GM18519 (cell line): ENCODE data around the gene ZNF296.

Experiments
- ATAC-seq: cut with Tn5 transposase; IDR thresholded peaks from one replicate; pipeline ENCODE4 v1.9.1; 2021; ENCODE audit warnings: mild to moderate bottlenecking, moderate library complexity; ENCODE audit not compliant: unreplicated experiment, low FRiP score

The ZNF296 gene

DNA sequence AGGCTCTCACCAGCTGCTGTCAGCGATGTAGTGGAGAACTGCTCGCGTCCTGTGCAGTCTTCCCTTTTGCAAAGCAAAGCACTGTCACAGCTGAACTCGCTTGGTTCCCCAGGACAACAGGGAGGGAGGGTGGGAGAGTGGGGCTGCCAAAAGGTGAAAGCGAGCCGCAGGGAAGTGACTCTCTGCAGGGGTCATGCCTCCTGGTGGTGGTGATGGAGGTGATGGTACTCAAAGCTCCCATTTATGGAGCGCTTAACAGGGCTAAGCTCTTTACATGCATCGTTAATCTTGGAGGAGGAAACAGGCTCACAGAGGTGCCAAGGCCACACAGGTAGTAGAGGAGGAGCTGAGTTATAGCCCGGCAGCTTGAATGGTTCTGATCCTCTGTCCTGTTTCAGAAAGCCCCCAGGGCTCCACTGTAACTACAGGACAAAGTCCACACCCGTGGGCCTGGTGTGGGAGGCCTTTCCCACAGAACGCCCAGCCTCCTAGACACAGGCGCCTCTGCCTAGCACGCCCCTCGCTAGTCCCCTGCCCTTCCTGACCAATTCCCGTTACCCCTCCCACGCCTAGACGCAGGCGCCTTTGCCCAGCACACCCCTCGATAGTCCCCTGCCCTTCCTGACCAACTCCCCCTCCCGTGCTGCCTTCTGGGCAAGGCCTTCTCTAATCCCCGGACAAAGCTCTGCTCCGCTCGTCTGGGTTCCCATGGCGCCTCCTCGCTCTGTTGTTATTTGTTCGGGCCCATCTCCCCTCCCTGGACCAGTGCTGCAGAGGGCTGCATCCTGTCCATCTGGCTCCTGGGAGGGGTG lies 27.4 kb upstream of the ZNF296 start:
- ATAC-seq, result no peak

DNA sequence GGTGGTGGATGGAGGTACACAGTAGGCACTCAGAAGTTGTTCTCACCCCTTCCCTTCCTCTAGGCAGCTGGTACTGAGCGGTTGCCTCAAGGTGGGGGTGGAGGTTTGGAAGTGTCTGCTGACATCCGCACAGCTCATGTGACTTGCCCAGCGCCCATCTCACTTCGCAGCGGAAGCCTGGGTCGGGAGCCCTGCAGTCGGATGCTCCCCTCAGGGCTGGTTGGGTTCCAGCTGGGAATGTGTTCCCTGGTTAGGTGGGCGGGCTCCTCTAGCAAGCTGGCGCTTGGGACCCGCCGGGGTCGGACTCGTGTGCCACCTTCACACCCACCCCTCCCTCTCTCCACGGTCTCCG lies 26.9 kb upstream of the ZNF296 start:
- no peak for ATAC-seq

GRCh38 chr19:45102481-45102880 lies 26.2 kb upstream of the ZNF296 start:
- ATAC-seq, result no peak

- ATAC-seq, result no peak
These were observed 25.5 kb upstream of the ZNF296 start for GRCh38 chr19:45101806-45102205.

DNA sequence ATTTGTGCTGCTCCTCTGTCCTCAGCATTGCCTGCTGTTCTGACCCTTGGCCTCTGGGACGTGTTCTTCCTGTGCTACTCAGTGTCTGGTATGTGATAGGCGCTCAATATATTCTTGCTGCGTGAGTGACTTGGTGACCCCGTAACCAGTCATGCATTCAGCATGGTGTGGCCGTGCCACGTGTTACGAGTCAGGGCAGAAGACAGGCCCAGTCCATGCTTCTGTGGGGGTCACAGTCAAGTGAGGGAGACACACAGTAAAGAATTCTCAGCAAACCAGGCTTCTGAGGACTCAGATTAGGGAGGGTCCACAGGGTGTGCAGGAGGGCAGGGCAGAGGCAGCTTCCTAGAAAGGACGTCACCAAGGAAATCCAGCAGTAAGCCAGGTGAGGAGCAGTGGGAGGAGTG lies 24.6 kb upstream of the ZNF296 start:
- ATAC-seq, result no peak

GRCh38 chr19:45100201-45100600 lies 23.9 kb upstream of the ZNF296 start:
- no peak for ATAC-seq

DNA sequence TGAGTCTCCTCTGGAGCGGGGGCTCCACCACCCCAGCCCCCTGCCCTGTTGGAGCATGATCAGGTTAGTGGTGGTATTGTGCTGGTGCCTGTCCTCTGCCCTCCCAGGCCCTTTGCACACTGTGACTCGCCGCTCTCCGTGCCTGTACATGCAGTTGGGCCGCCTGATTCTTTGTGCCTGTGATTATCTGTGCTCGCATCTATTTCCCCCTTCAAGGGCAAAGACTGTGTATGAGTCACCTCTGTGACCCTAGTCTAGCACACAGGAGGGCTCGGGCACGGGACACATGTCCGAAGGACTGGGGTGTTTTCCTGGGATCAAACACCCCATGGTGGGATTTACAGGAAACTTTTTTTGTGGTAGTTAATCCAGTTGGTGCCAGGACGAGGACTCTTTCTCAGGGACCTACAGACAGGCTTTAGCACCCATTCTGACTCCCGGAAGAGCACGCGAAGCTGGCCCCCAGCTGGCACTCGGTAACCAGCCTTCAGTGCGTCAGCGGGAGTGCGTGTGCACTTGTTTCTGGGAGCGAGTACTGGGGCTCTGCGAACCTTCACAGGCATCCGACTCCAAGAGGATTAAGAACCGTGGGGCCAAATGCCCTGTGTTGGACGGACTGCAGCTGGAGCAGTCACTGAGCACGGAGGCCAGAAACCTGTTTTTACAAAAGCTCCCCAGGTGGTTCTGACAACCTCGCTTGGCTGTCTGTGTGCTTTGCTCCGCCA lies 23.4 kb upstream of the ZNF296 start:
- no peak for ATAC-seq

GRCh38 chr19:45098521-45099466 lies 22.5 kb upstream of the ZNF296 start:
- no peak for ATAC-seq

DNA sequence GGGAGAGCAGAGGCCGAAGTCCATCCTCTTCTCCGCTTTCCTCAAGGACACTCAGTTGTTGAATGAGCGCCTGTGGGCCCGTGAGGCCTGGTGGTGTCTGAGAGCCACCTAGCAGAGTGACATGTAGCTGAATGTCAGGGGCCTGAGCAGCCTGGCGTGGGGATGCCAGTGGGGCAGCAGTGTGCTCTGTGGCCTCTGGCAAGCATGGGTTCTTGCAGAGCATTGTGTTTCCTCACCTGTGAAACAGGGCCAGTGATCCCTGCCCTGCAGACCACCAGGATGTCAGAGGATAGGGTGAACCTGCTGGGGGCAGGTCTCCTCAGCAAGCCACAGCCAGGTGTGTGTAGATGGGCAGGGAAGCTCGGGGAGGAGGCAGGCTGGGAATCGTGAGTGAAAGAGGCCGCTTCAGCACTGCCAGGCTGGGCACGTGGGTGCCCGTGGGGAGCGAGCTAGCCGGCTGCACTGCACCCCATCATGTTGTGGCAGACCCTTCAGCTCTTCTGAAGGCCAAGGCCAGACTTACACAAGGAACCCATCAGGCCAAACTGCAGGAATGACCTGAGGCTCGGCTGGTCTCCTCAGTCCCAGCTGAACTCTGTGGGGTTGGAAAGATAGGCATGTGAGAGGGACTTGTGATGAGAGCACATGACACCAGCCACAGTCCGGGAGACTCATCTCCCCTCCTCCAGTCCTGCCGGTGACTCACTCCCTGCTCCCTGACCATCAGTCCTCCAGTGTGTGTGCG lies 21.7 kb upstream of the ZNF296 start:
- ATAC-seq, result no peak

GRCh38 chr19:45097450-45097775 lies 21.1 kb upstream of the ZNF296 start:
- ATAC-seq, result no peak

DNA sequence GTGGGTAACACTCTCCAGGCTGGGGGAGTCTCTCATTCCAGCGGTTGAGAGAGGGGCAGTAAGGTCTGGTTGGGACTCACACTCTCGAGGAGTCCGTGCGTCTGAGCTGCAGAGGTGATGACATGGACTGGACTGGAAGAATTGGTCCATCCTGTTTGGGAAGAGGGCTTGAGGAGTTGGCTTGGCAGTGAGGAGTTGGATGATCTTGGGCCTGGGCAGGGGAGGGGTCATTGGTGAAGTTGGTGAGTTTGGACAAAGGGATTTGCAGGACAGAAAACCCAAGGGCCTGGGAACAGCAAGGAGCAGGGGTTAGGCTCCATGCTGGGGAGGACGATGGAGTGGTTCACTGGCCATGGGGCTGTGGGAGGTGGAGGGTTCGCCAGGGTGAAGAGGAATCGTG lies 20.4 kb upstream of the ZNF296 start:
- no peak for ATAC-seq

- no peak for ATAC-seq
These were observed 19.5 kb upstream of the ZNF296 start for GRCh38 chr19:45095496-45096413.

- no peak for ATAC-seq
These were observed 18.4 kb upstream of the ZNF296 start for GRCh38 chr19:45094707-45095106.

- no peak for ATAC-seq
These were observed 17.9 kb upstream of the ZNF296 start for GRCh38 chr19:45094137-45094536.

- ATAC-seq, result no peak
These were observed 16.7 kb upstream of the ZNF296 start, which contains the start of gene PPP1R37 for GRCh38 chr19:45092747-45093678. Gene PPP1R37, plus strand, starts transcription at chr19:45093179. Its CDS starts 147 bp downstream, at chr19:45093326.

DNA sequence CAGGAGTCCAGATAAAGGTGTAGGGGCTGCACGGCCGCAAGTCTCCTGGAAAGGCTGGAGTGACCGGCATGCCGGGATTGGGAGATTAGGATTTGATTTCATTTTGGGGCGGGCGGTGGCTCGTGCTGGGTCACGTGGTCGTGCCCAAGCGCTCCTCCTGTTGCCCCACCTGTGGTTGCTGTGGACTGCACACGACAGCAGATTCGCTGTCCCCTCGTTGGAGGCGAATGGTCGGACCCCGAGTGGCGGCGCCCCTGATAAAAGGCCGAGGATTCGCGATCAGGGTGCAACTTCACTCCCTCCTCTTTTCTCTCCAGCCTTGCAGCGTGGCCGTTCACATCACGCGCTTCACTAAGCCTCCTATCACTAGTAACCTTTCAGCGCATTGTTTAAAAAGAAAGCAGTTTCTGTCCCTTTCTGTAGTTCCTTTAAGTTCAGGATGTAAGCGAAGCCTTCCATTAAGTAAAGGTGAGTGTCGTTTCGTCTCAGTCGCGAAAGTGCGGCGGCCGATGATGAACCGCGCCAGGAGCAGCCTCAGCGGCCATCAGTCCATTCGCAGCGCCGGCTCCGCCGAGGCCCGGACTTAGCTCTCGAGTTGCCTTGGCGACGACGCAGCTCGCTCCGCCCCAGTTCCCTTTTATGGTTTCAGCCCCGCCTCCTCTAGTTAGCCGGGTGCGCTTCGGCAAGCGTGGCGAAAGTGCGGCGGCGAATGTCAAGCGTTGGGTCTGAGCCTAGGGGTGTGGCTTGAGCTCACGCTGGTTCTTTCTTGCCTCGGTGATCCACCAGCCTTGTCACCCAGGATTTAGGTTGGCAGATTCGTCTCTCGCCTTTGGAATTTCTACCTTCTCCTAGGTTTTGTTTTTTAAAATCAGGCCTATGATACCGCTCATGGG lies 15.0 kb upstream of the ZNF296 start:
- ATAC-seq, result peak; percentile 41

- no peak for ATAC-seq
These were observed 14.3 kb upstream of the ZNF296 start for GRCh38 chr19:45090606-45091005.
